CD4-positive, alpha-beta T cell treated with Interleukin-4 for 1 hour (primary cell): ENCODE data around the gene DAPP1.
A peak's percentile ranks its signal among the peaks of the same experiment; 100 is the strongest.
"Not testable (repeated sequence)": the region's sequence is repeated elsewhere in the genome, so short reads cannot be mapped to it uniquely, and the experiment has no call there.

Experiments
- DNase-seq, 2 donors: peaks; one replicate each; pipeline ENCODE4 v3.0.0-alpha.2; 2020 to 2022

Gene DAPP1, protein sequence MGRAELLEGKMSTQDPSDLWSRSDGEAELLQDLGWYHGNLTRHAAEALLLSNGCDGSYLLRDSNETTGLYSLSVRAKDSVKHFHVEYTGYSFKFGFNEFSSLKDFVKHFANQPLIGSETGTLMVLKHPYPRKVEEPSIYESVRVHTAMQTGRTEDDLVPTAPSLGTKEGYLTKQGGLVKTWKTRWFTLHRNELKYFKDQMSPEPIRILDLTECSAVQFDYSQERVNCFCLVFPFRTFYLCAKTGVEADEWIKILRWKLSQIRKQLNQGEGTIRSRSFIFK

DNA sequence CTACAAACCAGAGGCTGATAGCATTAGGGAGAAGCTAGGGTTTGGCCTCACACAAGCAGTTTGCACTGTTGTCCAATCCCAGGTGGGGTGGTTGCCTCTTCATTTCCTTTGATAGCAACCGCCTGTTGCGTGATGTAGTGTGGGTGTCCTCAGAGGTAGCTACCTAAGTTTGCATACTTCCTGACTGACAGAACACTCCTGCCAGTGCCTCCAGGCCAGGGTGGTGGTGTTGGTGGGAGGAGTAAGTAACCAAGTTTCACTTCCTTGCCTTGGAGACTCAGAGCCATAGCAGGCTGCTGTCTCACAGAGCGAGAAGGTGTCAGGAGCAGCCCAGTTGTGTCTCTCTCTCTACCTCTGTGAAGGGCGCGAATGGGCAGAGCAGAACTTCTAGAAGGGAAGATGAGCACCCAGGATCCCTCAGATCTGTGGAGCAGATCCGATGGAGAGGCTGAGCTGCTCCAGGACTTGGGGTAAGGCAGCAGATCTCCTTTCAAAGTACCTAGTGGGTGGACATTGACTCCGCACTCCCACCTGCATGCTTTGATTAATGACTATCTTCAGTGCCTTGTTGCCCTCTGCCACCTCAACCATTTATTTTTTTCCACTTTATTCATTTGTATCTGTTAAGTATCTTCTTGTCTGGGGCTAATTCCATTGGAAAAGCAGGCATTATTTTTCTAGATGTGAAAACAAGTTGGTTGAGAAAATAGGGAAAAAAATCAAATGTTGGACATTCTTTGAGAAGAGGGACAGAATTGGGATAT, at the start of gene DAPP1:
TSS of gene DAPP1 (plus strand) at position 283 of the 764 bp plus-strand sequence. CDS start at position 370, 87 bp downstream.
- peak; percentile 86 to 88 for DNase-seq

DNA sequence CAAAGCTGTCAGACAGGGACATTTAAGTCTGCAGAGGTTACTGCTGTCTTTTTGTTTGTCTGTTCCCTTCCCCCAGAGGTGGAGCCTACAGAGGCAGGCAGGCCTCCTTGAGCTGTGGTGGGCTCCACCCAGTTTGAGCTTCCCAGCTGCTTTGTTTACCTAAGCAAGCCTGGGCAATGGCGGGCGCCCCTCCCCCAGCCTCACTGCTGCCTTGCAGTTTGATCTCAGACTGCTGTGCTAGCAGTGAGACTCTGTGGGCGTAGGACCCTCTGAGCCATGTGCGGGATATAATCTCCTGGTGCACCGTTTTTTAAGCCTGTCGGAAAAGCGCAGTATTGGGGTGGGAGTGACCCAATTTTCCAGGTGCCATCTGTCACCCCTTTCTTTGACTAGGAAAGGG, 45.8 kb upstream of the DAPP1 start:
- not testable (repeated sequence) for DNase-seq

DNA sequence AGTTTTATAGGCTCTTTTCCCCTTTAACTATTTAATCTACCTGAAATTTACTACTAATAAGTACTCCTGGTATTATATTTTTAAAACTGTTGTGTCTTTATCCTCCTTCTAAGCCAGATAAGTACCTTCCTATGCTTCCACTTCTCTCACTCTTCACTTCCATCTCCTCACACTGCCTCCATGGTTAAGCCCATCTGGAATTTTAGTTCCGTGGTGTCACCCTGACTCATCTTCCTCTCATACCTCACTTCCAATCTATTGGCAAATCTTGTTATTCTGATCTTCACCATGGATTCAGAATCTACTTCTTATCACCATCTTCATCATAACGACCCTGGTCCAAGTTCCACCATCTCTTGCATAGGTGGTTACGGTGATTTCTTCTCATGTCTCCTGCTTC, 32.7 kb upstream of the DAPP1 start:
- no peak for DNase-seq

DNA sequence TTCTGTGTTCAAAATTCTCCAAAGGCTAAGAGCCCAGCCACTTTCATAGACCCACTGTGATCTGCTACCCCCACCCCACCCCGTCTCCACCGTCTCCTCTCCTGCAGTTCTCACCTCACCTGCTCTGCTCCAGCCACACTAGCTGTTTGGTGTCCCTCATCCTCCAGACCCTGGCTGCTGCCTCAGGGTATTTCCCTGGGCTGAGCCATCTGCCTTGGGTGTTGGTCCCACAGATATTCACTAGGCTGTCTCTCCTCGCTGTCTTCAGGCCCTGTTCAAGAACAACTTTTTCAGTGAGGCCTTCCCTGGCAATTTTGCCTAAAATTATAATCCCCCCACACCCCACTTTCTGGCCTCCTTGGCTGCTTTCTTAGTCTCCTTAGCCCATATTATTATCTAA, 31.8 kb upstream of the DAPP1 start:
- DNase-seq = no peak

DNA sequence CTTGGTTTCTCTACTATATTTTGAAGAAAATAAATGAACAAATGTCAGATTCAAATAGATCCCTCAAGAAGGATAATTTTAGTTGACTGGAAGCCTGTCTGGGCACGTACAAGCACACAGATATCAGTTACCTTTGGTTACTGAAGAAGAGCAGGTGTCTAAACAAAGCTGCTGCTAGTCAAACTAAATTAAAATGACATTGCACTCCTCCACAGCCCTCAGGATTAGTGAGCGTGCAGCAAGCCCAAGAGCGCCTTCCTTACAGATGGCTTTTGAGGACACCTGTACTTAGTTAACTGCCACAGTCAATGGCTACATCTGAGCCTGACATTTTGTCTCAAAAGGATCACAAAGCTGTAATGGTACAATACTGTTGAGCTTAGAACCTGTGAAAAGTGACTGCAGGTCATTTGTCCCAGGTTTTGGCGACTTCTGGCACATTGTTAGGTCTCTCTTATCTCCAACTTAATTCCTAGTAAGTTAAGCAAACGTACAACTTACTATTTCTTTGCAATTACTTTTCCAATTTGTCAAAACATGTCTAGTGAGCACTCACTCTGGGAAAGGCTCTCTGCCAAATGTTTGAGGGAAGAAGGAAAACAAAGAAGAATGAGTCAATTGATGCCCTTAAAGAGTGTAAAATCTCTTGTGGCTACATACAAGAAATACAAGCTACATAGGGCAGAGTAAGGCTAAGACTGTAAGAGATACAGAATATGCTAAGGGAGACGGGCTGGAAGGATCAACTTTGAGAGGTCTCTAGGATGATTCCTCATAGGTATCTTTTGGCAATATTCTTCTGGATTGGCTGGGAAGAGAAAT, 25.6 kb upstream of the DAPP1 start:
- no peak for DNase-seq

DNA sequence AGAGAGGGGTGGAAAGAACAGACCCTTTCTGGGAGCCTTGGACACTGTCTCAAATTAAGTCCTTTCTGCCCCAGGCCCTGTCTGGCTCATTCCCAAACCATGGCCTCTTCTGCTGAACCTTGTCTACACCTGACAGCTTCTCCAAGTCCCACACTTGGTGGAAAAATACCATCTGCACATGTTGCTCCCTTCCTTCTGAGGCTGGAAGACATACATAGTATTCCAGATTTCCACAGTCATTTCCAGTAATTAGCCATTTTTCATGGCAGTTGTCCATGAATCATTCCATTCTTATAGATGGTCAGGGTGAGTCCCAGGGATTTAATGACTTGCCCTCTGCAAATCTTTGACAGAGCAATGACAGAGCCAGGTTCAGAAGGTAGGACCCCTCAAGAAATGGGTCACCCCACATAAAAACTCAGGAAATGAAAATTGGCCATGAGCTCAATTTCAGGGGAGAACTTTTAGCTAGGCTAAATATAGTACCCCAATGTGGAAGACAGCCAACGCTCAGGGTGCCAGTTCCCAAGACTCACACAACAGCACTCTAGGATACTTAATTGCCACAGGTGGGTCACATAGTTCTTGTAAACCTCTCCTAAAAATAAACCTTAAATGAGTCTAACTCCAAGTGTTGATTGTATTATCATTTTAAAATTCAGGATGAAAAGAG, 16.2 kb upstream of the DAPP1 start:
- no peak for DNase-seq

DNA sequence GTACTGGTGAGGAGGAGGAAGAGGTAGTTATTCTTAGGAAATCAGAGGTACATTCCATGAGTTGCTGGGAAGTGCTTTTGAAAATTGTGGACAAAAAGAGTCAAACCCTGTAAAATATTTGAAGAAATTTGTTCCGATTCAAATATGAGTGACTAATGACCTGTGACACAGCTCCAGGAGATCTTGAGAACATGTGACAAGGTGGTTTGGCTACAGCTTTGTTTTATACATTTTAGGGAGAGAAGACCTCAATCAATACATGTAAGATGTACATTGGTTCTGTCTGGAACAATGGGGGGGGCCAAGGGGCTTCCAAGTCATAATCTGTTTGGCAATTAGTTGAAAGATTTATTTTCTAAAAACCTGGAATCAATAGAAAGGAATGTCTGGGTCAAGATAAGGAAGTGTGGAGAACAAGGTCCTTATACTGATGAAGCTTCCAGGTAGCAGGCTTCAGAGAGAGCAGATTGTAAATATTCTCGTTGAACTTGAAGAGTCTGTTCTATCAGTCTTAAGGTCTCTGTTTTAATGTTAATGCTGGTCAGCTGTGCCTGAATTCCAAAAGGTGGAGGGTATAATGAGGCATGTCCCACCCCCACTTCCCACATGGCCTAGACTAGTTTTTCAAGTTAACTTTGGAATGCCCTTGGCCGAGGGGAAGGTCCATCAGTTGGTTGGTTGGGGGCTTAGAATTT, 15.5 kb upstream of the DAPP1 start:
- DNase-seq = no peak

DNA sequence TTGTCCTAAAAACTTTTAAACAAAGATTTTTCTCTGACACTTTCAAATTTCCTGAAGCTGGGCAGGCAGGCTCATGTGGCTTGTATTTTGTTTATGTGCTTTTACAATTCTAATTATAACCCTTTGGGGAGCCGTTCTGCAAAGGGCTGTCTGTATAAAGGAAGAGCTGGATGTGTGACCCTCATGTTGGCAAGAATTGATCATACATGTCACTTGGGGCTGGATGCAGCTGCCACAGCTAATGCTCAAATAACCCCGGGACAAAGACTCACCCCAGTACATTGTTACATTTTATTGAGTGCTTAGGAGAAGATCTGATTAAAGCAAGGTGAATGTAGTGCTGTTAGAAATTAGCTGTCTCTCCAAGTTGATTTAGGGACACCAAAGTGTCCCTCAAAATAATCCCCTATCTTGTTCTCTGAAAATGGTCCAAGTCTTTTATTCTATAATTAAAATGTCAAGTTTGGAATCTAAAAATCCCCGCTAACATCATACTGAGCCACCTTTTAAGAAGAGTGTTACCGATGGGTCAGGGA, 13.0 kb upstream of the DAPP1 start:
- DNase-seq = no peak

DNA sequence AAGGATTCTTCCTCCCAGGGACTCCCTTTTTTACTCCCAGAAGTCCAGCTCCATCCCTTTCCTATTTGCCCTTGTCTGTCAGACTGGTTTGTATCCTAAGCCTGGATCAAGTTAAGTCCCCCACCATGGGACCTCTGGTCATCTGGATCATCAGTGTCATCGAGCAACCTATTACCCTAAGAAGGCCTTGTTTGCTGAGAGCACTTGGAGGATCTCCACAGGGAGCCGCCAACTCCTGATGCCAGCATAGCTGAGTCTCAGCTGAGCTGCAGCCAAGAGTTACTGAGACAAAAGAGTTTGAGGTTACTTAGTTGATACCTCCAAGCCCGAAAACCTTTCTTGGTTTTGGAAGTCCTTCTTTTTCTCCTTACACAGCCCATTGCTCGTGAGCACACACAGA, 10.1 kb upstream of the DAPP1 start:
- no peak for DNase-seq

DNA sequence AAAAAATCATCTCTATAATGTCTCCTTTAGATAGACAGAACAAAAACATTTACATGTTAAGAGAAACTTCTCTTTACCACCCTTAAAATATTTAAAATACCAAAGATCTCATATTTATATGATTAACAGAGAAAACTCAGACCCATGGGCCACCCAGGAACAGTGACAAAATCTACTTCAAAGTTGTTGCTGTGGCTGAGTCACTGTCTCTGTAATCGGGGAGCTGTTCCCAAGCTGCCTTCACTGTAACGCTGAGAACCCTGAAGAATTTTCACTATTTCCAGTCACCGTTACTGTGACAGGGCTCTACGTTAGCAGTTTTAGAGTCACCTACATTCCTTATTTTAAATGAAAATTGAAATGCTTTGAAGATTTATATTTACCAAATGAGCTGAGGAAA, 9.0 kb upstream of the DAPP1 start:
- no peak for DNase-seq

DNA sequence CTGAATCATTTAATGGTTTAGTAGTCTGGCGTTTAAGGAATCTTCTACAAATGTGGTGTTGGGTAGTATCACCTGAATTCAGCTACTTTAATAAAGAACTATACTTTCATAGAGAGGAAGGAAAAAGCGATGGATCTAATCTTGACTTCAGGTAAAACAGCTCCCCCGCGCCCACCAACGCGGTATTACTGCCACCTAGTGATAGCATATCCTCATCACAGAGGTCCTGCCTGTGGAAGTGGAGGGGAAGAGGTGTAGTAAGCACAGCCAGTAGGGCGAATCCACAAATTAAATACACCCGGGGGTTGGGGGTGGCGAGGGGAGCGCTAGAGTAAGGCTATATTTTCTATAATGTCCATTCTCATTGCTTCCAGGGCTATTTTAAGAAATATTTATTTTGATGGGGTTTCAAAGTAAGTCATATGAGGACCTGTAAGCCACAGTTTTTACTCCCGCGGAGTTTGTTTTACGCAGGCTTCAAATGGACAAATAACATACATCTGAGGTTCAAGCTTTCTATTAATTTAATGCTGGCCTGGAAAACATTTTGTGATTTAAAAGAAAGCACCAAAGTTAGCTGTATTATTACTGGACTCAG, 8.3 kb upstream of the DAPP1 start:
- peak; percentile 72 to 78 for DNase-seq

DNA sequence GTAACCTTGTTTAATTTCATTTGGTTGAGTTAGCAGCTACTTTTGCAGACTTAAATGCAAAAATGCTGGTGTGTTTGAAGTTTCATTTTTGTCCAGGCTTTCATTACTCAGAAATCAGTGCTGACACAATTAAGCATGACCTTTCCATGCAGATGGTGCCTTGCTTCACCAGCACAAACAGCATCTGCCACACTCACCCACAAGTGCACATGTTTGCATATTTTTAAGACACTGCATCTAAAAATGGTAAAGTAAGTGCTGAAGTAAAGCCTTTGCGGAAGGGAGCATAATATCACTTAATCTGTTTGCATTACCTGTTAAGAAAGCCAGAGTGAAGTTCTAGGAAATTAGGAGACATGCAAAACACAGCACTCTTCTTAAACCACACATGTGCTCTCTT, 7.3 kb upstream of the DAPP1 start:
- no peak for DNase-seq

DNA sequence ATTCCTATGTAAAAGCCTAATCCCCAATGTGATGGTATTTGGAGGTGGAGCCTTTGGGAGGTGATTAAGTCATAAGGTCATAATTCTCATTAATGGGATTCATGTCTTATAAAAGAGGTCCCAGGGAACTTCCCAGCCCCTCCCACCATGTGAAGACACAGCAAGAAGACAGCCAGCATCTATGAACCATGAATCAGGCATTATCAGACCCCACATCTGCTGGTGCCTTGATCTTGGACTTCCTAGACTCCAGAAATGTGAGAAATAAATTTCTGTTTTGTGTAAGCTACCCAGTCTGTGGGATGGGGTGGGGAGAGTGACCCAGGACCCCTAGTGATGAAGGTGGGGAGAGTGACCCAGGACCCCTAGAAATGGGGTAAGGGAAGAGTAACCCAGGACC, 6.1 kb upstream of the DAPP1 start:
- DNase-seq = no peak

DNA sequence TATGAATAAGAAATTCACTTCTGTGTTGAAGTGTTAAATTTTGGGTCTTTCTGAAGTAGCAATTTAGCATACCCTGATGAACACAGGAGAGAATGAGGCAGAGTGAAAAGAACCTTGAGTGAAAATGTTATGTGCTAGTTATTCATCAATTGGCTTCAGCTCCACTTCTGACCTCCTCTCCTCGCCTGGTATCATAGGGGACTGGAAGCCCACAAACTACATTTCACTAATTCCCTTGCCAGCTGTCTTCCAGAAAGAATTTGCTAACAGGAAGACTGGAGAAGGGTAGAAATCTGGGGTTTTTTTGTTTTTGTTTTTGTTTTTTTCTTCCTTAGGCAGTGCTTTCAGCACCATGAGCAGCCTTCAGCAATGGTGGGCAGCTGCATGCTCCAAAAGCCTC, 5.5 kb upstream of the DAPP1 start:
- no peak for DNase-seq

DNA sequence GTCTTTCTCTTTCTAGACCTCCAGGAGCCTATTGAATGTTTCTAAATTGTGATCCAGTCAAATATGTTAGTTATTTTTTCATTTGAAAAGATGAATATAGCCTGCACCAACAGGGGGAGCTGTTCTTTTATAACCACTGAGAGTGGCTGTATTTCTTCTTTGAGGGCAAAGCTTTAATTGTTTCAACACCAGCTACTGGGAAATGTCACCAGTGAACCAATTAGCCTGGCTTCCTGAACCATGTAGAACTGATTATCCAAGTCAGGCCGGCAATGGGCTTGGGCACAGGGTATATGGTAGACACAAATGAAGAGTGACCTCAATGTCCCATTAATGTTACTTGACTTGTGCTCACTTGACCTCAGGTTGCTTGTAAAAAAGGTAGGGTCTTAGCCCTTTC, 4.8 kb upstream of the DAPP1 start:
- DNase-seq = peak; percentile 33 to 77

DNA sequence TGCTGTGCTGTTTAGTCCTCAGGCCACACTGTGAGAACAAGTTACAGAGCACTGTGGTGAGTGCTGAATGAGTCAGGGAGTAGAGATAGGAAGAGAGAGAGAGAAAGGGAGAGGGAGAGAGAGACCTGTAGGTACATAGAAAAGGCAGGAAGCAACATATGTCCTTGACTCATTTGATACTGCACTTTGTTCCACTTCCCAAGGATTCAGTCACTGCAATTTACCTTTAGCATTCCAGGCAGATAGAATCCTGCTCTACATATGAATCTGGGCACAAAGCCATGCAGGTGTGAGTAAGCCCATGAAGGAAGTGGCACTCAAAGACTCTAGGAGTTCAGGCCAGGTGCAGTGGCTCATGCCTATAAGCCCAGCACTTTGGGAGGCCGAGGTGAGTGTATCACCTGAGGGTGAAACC, 1.0 kb upstream of the DAPP1 start:
- DNase-seq = no peak

DNA sequence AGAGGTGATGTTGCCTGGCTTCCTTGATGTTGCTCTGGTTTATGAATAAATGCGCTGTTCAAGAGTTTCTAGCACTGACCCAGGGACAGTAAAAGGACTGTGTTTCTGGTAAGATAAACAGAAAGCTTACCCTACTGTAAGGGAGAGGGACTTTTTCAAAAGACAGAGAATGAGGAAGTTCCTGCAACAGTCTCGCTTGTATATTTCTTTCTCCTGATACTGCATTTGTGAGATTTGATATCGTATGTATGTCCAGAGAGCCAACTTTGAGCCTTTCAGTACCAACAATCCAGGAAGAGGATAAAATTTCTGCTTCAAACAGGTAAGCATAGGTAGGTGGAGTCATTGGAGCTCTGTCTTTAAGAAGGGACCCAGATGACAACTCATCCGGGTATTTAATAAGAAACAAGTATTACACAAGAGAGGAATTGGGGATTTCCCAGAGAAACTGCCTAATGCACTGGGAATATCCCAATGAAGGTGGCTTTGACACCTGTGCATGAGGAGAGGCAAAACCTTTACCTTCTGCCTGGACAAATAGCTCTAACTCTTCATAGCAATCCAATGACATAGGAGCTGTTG, 773 bp downstream of the DAPP1 start:
- DNase-seq = peak in 1 of 2 donors; percentile 50

DNA sequence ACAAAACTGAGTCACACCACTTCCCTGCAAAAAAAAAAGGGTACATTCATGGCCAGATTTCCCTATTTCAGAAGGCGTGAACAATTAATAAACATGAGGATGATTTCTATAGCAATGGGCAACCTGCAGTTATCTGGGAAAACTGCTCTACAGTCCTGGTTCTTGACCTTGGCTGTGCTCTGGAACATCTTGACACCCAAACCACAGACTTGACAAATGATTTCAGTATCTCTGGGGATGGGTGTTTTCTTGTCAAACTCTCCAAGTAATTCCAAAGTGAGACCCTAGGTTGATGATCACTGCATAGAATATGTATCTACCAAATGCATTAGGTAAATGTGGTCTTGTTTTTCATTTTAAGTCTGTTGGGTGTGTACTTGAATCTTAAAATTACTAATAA, 2.0 kb downstream of the DAPP1 start:
- no peak for DNase-seq

DNA sequence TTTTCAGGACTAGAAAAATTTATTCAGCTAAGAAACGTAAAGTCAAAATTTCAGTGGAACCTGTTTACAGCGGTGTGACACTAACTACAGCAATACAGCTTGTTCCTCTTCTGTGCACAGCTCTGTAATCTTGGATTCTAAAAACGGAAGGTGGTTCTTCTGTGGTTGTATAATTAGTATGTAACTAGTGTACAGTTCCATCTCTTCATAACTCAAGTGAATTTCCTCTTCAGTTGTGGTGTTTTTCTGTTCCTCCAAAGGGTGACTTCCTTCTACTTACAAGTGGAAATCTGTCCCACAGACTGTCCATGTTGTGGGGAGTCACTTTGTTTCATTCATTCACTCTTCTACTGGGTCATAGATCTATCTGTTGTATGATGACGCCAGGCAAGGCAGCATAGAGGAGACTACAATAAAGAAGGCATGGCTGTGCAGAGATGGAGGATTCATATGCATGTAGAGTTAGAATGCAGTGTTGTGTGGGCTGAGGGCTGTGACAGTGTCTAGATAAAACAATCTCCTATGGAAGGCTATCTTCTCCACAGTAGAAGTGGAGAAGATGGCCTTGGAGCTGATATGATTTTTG, 5.4 kb downstream of the DAPP1 start:
- DNase-seq = no peak

DNA sequence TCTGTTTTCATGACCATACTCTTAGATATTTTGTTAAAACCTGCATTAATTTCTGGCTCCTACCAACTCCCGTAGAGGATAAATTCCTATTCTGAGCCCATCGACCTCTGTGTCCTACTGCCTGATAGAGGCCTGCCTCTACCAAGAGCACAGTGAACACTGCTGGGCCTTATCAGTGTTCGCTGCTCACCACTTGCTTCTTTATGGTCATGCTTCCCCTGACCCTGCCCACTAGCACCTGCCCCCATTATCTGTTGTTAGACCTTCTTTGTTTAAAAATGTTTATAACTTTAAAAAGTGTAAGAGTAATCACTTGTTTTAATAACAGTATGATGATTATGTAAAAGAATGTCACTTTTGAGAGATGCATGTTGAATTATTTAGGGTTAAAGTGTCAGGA, 6.1 kb downstream of the DAPP1 start:
- no peak for DNase-seq

DNA sequence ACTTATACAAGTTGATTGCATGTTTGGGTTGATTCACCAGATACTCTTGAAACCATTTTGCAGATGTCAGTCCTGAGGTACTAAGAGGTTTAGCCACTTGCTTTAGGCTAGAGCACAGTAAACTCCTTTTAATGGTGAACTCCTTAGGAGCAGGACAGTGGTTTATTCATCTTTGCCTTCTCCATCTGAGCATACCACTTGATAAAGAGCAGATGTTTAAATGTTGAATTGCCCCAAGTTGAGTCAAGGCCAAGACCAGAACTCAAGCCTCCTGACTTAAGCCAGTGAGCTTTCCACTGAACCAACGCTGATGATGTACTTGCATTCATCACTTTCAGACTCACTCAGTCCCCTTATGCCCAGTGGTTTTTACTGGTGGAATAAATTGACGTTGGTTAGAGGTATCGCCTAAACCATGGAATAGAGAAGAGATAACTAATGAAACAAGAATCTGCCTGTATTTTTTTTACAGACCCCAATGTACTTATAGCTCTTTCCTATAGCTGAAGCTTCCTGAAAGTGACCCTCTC, 7.5 kb downstream of the DAPP1 start:
- no peak for DNase-seq
